CD4-positive, alpha-beta T cell treated with Interleukin-10 for 1 hour (primary cell): ENCODE data around the gene BEGAIN.
"Not testable (repeated sequence)": the region's sequence is repeated elsewhere in the genome, so short reads cannot be mapped to it uniquely, and the experiment has no call there.

Source experiments
- DNase-seq: peaks from one replicate; pipeline ENCODE4 v3.0.0-alpha.2; 2020

Gene BEGAIN

GRCh38 chr14:100534528-100535286, 52.5 kb downstream of the BEGAIN start:
- no peak for DNase-seq

DNA sequence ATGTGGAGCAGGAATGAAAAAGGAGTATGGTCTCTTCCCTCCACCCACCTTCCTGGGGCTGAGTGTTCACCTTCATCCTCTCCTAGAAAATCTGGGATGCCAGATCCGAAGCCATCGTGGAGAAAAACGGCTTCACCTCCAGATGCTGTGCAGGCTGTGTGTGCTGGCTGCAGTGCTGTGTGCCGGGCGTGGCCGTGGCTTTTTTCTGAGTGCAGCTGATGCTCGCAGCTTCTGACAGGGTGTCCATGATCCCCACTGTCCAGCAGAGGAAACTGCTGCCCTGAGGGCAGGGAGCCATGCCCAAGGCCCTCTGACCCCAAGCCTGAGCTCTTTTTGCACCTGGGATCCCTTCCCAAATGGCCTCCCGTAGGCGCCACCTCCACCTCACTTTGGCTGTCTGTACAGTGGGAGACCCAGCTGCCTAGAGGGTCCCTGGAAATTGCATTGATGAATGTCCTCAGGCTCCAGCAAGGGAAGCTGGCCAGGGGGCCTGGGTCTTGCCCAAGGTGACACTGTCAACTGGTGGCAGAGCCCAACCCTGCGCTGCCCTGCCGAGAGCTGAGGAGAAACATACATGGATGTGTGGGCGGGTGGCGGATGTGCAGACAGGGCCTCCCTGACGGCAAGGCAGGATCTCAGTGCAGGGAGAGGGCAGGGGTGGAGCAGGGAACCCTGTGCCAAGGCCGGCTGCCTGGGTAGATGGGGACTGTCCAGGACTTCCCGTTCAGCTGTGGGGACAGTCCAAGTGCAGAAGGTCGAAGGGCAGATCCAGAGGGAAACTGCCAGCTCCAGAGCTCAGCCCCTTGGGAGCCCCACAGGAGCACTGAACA, 53.3 kb downstream of the BEGAIN start:
- no peak for DNase-seq

- no peak for DNase-seq
These were observed 54.1 kb downstream of the BEGAIN start for GRCh38 chr14:100532906-100533655.

GRCh38 chr14:100532154-100532861, 54.9 kb downstream of the BEGAIN start:
- DNase-seq = no peak

DNA sequence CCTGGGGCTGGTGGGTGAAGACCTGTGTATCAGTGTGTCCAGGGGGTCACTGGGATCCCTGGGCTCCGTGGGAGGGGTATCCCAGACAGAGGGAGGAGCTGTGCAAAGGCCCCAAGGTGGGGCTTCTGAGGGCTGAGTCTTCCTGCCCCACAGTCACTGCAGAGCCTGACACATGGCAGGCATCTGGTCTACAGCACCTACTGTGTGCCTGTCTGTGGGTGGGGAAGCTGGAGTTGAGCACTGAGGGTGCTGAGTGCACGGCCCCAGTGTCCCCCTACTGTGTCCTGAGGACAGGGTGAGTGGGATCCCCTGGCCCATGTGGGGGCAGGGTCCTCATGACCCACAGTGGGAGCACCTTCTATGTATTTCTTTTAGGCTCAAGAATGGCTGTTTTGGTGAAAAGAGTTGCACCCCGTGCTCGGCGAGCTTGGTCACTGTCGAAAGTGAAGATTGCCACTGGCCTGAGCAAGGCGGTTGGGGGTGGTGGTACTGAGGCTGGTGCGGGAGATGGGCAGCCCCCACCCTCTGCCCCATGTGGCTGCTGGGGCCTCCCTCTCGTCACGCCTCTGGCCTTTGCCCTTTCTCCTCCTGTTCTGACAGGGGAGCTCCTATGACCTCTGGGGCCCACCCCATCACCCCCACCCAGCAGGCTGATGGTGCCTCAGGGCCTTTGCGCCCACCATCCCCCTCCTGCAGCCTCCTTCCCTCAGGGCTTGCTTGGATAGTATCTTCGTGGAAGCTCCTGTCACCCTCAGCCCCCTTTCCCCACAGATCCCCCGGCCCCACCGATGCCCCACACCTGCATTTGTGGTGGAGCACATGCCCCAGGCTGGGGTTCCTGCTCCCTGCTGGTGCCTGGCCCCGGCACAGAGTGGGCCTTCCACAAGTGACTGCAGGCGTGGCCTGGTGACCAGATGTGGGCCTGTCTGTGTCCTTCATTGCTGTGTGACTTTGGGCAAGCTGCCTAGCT, 55.8 kb downstream of the BEGAIN start:
- no peak for DNase-seq

DNA sequence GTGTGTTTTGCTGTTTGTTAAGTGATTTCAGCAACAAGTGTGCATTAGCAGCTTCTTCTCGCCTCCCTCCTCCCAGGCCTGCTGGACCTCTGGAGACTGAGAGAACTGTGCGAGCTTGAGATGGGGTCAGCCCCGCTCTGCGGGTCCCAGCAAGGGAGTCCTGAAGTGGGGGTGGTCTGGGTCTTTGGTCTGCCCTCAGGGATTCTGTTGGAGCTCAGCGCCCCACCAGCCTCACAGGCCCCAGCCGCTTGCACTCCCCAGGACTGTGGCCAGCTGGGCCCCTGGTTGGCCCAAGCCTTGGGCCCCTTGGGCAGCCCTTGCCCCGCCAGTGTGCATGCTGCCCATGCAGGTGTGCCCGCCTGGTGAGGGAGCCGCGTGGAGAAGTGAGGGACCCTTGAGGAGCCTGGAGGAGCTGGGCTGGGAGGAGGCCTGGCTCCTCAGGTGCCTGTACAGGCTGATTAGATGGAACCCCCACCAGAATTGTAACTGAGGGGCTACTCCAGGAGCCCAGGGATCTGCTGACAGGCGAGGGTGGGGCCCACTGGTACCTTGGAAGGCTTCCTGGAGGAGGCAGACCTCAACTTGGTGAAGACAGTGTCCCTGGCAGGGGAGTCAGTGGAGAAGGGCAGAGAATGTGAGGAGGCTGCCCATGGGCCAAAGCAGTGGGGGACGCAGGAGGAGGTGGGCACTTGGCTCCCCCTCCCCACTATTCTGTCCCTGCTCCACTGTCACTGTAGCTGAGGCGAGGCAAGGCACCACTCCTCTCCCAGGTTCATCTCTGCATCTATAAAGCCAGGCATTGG, 56.7 kb downstream of the BEGAIN start:
- DNase-seq = no peak

DNA sequence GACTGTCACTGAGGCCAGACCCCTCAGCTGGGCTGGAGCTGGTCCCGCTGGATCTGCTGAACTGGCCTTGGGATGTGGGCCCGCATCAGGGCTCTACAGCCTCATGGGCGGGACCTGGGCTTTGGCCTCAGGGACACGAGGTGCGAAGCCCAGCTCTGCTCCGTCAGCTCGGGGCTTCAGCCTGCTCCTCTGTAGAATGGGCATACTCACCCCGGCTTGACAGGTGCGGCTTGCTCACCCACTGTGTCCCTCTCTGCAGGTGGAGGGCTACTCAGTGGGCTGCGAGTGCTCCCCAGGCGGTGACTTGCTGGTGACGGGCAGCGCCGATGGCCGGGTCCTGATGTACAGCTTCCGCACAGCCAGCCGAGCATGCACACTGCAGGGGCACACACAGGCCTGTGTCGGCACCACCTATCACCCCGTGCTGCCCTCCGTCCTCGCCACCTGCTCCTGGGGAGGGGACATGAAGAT, 57.6 kb downstream of the BEGAIN start:
- DNase-seq = no peak

- no peak for DNase-seq
These were observed 58.2 kb downstream of the BEGAIN start for GRCh38 chr14:100528962-100529560.

GRCh38 chr14:100526632-100527031, 60.6 kb downstream of the BEGAIN start:
- DNase-seq = no peak

- DNase-seq = no peak
These were observed 61.2 kb downstream of the BEGAIN start for GRCh38 chr14:100526057-100526456.

- DNase-seq = no peak
These were observed 61.6 kb downstream of the BEGAIN start for GRCh38 chr14:100525615-100526014.

DNA sequence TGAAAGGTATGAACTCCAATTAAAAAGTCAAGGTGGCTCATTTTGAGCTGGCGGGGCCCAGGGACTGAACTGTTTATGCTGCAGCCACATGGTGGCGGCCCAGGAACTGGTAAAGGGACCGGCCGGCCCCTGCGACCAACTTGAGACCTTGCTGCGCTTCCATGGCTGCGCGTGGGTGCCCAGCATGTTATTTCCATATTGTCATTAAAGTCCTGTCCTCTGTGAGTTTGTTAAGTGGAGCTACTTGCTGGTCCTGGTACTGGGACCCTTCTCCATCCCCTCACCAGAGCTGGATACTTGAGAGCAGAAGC, 62.3 kb downstream of the BEGAIN start:
- DNase-seq = peak; percentile 39

GRCh38 chr14:100524233-100524932, 62.8 kb downstream of the BEGAIN start:
- DNase-seq = no peak

- no peak for DNase-seq
These were observed 63.4 kb downstream of the BEGAIN start for GRCh38 chr14:100523843-100524169.

DNA sequence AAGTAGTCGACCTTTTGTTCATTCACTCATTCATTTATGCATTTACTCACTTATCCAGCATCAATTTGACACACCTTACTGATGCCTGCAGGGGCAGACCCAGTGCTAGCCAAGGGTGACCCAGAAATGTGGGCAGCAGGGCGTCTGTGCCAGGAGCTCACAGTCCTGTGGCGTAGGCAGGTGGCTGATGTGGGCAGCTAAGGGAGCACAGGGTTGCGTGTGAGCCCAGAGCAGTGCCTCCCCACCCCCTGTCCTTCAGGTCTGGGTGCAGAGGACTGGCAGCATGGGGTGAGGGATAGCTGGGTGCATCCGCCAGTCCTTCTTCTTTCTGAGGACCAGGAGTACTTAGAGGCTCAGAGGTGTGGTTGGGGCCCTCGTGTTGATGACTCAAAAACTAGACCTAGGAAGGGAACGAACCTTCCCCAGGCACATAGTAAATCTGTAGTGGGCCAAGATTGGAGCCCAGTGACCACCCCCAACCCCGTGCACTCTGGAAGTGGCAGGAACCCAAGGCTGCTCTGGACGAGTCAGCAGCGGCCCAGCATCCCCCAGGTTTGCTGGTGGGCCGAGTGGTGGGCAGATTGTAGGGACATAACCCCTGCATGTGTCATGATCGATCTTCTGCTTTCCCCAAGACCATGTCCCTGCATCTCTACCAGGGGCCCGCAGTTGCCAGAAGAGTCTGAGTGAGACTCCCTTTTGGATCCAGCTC, 63.9 kb downstream of the BEGAIN start:
- DNase-seq = no peak

- DNase-seq = no peak
These were observed 64.6 kb downstream of the BEGAIN start for GRCh38 chr14:100522616-100523099.

DNA sequence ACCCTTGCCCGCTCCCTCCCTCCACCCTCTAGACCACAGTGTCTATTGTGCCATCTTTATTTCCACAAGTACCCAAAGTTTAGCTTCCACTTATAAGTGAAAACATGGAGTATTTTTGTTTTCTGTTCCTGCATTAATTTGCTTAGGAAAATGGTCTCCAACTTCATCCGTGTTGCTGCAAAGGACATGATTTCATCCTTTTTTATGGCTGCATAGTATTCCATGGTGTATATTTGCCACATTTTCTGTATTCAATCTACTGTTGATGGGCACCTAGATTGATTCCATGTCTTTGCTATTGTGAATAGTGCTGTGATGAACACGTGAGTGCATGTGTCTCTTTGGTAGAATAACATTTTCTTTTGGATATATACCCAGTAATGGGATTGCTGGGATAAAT, 81.2 kb downstream of the BEGAIN start:
- not testable (repeated sequence) for DNase-seq

- DNase-seq = no peak
These were observed 82.7 kb downstream of the BEGAIN start for GRCh38 chr14:100504372-100505078.
